Colon (tissue), 2 donors: Measurements from ENCODE around the gene PKP3.

Source experiments
- FAIRE-seq: peaks from 2 replicates; lab custom pipeline; 2012; peaks lifted over from hg19 to GRCh38; lab: Jason Lieb, UNC
- donor health status: control.
- donor health status: control.

The PKP3 gene

GRCh38 chr11:444396-445144 lies 50.6 kb downstream of the PKP3 start:
- no peak for FAIRE-seq

GRCh38 chr11:445765-446588 lies 52.0 kb downstream of the PKP3 start:
- no peak for FAIRE-seq

GRCh38 chr11:446891-447290 lies 52.9 kb downstream of the PKP3 start:
- FAIRE-seq = no peak

- FAIRE-seq = no peak
Observed at GRCh38 chr11:447923-448731, 54.1 kb downstream of the PKP3 start.

- no peak for FAIRE-seq
Observed at GRCh38 chr11:449889-450808, 56.1 kb downstream of the PKP3 start, which contains the start of gene PTDSS2. TSS of gene PTDSS2 (plus strand) at chr11:450279. CDS start at chr11:450456, 177 bp downstream.

DNA sequence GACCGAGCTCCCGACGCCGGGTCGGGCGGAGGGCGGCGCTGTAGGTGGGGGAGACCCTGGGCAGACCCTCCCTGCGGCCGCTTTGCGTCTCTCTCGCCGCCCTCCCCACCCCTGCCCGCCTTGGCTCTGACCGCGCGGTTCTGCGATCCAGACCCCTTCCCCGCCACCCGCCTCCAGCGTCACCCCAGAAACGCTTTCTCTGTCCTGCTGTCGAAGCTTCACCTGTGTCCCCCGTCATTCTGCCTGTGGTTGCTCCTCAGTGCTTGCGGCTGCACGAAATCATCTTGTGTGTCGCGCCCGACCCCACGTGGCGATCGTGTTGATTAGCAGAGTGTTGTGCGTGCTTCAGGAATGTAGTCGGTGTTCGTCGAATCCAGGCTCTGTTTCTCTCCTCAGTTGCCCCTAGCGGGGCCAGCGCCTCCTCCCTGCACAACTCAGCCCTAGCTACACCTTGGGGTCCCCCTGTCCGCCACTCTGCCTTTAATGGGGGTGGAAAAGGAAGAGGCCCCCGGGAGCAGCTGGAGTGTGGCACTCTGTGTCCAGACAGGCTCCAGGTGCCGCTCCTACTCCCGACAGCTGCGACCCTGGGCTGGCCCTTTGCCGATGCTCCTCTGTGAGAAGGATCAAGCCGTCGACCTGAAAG lies 56.9 kb downstream of the PKP3 start:
- no peak for FAIRE-seq

GRCh38 chr11:451738-452137 lies 57.7 kb downstream of the PKP3 start:
- no peak for FAIRE-seq

DNA sequence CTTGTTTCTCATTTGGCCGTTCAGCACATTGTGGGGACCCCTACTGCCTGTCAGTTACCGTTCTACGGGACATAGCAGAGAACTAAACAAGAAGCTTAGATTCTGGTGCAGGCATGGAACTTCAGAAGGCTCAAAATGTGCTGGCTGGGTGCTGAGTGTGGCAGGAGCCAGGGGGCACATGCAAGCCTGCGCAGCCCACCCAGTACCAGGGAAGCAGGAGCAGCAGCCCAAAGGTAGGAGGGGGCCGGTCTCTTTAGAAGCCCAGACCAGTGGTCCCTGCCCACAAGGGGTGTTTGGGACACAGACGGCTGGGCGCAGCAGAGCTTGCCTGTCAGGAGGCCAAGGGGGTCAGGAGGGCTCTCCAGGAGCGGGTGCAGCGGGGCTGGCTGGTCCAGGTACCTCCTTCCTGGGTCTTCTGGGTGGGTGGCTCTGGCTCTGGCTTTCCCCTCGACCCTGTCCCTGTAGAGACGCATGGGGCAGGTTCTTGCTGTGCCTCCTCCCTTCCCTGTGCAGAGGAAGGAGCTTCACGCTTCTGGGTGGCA lies 58.3 kb downstream of the PKP3 start:
- no peak for FAIRE-seq

- no peak for FAIRE-seq
Observed at GRCh38 chr11:452916-453527, 59.0 kb downstream of the PKP3 start.

DNA sequence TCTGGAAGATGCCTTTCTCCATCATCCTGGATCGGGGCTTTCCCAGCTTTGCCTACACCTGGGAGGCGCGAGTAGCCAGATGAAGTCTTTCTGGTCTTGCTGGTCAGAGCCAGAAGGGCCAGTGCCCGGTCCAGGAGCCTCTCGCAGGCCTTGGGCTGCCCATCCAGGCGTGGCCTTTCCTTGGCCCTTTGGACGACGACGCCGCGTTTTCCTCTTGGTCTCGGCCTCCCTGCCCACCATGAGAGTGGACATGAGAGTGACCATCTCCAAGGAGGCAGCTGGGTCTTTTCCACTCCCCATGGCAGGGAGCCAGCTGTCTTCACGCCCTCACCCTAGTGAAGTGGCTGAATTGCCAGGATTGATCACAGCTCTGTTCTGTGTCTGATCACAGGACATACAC lies 59.6 kb downstream of the PKP3 start:
- no peak for FAIRE-seq

DNA sequence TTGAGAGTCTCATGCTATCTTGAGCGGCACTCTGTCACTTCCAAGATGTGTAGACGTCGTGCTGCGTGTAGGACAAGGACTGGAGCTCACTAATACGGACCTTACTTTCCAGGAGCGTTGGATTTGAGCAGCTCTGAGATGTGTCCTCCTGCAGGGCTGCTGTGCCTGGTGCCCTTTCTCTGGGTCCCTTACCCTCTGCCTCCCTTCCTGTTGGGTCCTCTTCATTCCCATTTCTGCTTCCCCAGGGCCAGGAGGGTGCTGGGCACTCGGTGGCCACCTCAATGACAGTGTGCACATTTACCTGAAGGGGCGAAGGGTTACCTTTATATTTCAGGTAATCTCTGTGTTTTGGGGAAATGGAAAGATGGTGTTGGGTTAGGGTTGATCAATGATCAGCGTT lies 60.0 kb downstream of the PKP3 start:
- FAIRE-seq = no peak
